Tibial artery (tissue), 4 donors: ENCODE measurements around the gene NTN1.

Experiments used
- DNase-seq, 2 donors: peaks; one replicate each; pipeline ENCODE4 v3.0.0-alpha.2; 2019
- H3K27ac ChIP-seq, 2 donors: fragments of 200-600 bp; sonication (generic) in 1 of 2; 1 replicate in 1 of 2; 2 replicates in 1 of 2; pipeline ENCODE4 v1.5.1; 2018 to 2019; ENCODE audit warnings: mild to moderate bottlenecking in 1 of 2
- H3K27me3 ChIP-seq, 2 donors: fragments of 200-600 bp; sonication (generic) in 1 of 2; one replicate each; pipeline versions ENCODE4 v1.5.1 to v1.6.0; 2016 to 2019
- H3K36me3 ChIP-seq, 3 donors: fragments of 200-600 bp; sonication (generic) in 2 of 3; one replicate each; pipeline ENCODE4 v1.5.1; 2016 to 2019; ENCODE audit warnings: mild to moderate bottlenecking in 2 of 3
- H3K4me1 ChIP-seq, 4 donors: fragments of 200-600 bp; sonication (generic) in 2 of 4; 1 replicate in 3 of 4; 2 replicates in 1 of 4; pipeline ENCODE4 v1.5.1; 2016 to 2019
- H3K4me3 ChIP-seq, 2 donors: fragments of 200-600 bp; sonication (generic) in 1 of 2; 1 replicate in 1 of 2; 2 replicates in 1 of 2; pipeline ENCODE4 v1.5.1; 2018 to 2019; ENCODE audit warnings: mild to moderate bottlenecking in 2 of 2
- H3K9me3 ChIP-seq, 3 donors: fragments of 200-600 bp; sonication (generic) in 1 of 3; one replicate each; pipeline ENCODE4 v1.5.1; 2016 to 2019
- CTCF ChIP-seq, 2 experiments: fragments of 200-600 bp in 1 of 2; fragments of 450-650 bp in 1 of 2; IDR thresholded peaks; one replicate each; pipeline ENCODE4 v1.5.1; 2017 to 2019; ENCODE audit warnings: antibody characterized with exemption in 2 of 2, mild to moderate bottlenecking in 1 of 2, moderate library complexity in 1 of 2
- intact Hi-C: fragments of 100-400 bp; cut with DNase I; formaldehyde crosslinking; loops from one replicate; pipeline ENCODE4 v1.15.0; 2023; ENCODE audit warnings: low total_unique reads

Gene NTN1

GRCh38 chr17:9274973-9275372 lies 253.7 kb downstream of the NTN1 start:
- Histone ChIP-seq H3K4me1 (peaks cover 0 to 7% (median 6%) of the 10 kb centered on the region in 4 donors), H3K4me3 (no peak overlapping the region), H3K36me3 (peaks cover 0 to 4% (median 0%) of the 10 kb centered on the region in 3 donors), H3K9me3 (no peaks in the 10 kb centered on the region), H3K27me3 (no peaks in the 10 kb centered on the region), H3K27ac (no peak overlapping the region)
- no peak for DNase-seq
- TF ChIP-seq CTCF (IDR thresholded peaks at IDR 0.05) = no peak
- intact Hi-C loops = no loop called here

- no peaks in the 10 kb centered on the region for H3K27me3 ChIP-seq
- intact Hi-C loops = no loop called here
- H3K36me3 ChIP-seq = no peaks in the 10 kb centered on the region
- TF ChIP-seq CTCF (IDR thresholded peaks at IDR 0.05) = no peak
- no peaks in the 10 kb centered on the region for H3K9me3 ChIP-seq
- no peaks in the 10 kb centered on the region for H3K4me1 ChIP-seq
- no peak overlapping the region for H3K27ac ChIP-seq
- no peak for DNase-seq
- no peak overlapping the region for H3K4me3 ChIP-seq
These were observed 258.6 kb downstream of the NTN1 start for GRCh38 chr17:9279893-9280292.

GRCh38 chr17:9283909-9284308 lies 262.6 kb downstream of the NTN1 start:
- intact Hi-C loops = no loop called here
- no peak overlapping the region for H3K4me3 ChIP-seq
- H3K36me3 ChIP-seq = no peaks in the 10 kb centered on the region
- H3K4me1 ChIP-seq = no peaks in the 10 kb centered on the region
- H3K9me3 ChIP-seq = no peaks in the 10 kb centered on the region
- no peak for TF ChIP-seq CTCF (IDR thresholded peaks at IDR 0.05)
- H3K27me3 ChIP-seq = no peaks in the 10 kb centered on the region
- no peak overlapping the region for H3K27ac ChIP-seq
- DNase-seq = no peak

GRCh38 chr17:9284884-9285283 lies 263.6 kb downstream of the NTN1 start:
- TF ChIP-seq CTCF (IDR thresholded peaks at IDR 0.05) = no peak
- no peaks in the 10 kb centered on the region for H3K9me3 ChIP-seq
- no peaks in the 10 kb centered on the region for H3K36me3 ChIP-seq
- no peak overlapping the region for H3K4me3 ChIP-seq
- no peaks in the 10 kb centered on the region for H3K4me1 ChIP-seq
- H3K27me3 ChIP-seq = no peaks in the 10 kb centered on the region
- no peak overlapping the region for H3K27ac ChIP-seq
- intact Hi-C loops = no loop called here
- DNase-seq = no peak

GRCh38 chr17:9285602-9286427 lies 264.5 kb downstream of the NTN1 start:
- DNase-seq = no peak
- H3K4me3 ChIP-seq = no peak overlapping the region
- intact Hi-C loops = no loop called here
- TF ChIP-seq CTCF (IDR thresholded peaks at IDR 0.05) = no peak
- H3K4me1 ChIP-seq = no peaks in the 10 kb centered on the region
- no peaks in the 10 kb centered on the region for H3K9me3 ChIP-seq
- H3K27me3 ChIP-seq = no peaks in the 10 kb centered on the region
- no peak overlapping the region for H3K27ac ChIP-seq
- H3K36me3 ChIP-seq = no peaks in the 10 kb centered on the region
